GM18526 (cell line): Measurements from ENCODE around the gene MARCO.

Experiments
- POLR2A ChIP-seq: IDR thresholded peaks from 3 replicates; pipeline ENCODE4 v1.6.1; 2011; ENCODE audit not compliant: insufficient read length; ENCODE audit errors: extremely low read depth

The MARCO gene

DNA sequence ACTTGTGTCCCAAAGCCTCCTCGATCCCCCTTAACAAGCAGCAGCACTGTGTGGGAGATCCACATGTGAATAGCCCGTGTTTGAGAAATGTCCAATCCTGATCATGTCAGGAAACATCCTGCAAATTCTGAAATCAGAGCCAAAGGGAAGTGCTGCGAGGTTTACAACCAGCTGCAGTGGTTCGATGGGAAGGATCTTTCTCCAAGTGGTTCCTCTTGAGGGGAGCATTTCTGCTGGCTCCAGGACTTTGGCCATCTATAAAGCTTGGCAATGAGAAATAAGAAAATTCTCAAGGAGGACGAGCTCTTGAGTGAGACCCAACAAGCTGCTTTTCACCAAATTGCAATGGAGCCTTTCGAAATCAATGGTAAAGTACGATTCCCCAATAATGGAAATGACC, at the start of gene MARCO:
TSS of gene MARCO (plus strand) at position 164 of the 400 bp plus-strand sequence. CDS start at position 271, 107 bp downstream.
- TF ChIP-seq POLR2A, result no peak

GRCh38 chr2:118893100-118893499, 48.9 kb upstream of the MARCO start:
- TF ChIP-seq POLR2A, result no peak

DNA sequence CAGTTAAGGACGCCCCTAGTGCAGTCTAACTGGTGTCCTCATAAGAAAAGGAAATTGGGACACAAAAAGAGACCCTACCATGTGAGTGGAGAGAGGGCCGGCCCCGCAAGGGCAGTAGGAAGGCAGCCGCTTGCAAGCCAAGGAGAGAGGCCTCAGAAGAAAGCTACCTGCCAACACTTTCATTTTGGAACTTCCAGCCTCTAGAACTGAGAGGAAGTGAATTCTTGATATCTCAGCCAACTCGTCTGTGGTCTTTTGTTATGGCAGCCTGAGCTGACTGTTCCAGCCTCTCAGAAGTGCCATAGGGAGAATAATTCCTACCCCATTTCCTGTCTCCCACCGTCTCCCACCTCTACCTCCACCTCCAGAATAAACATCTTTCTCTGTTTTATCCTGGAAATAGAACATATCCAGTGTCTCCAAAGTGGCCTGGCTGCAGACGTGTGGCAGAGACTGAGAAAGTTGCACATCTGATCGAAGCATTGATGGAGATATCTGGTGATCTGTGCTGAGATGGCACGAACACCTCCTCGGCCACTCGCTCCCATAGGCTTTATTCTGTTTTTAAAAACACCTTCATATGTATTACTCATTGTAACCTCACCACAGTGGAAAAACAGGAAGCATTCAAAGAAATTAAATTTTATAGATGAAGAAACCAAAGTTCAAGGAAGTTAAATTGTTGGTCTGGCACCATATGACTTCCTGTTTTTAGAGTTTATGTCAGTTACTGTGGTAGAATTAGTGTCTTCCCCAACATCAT, 39.5 kb upstream of the MARCO start:
- TF ChIP-seq POLR2A, result no peak

DNA sequence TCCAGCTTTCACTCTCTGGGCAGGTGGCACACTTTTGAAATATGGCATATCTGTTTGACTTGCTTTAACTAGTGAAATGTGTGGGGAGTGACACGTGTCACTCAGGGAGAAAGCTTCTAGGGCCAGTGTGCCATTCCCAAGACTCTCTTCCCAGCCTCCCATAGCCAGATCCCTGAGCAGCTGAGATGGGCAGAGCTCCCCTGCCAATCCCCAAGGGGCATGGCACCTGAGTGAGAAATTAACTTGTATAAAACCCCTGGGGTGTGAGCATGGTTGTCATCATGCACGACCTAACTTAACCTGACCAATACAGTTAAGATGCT, 39.0 kb upstream of the MARCO start:
- no peak for TF ChIP-seq POLR2A

DNA sequence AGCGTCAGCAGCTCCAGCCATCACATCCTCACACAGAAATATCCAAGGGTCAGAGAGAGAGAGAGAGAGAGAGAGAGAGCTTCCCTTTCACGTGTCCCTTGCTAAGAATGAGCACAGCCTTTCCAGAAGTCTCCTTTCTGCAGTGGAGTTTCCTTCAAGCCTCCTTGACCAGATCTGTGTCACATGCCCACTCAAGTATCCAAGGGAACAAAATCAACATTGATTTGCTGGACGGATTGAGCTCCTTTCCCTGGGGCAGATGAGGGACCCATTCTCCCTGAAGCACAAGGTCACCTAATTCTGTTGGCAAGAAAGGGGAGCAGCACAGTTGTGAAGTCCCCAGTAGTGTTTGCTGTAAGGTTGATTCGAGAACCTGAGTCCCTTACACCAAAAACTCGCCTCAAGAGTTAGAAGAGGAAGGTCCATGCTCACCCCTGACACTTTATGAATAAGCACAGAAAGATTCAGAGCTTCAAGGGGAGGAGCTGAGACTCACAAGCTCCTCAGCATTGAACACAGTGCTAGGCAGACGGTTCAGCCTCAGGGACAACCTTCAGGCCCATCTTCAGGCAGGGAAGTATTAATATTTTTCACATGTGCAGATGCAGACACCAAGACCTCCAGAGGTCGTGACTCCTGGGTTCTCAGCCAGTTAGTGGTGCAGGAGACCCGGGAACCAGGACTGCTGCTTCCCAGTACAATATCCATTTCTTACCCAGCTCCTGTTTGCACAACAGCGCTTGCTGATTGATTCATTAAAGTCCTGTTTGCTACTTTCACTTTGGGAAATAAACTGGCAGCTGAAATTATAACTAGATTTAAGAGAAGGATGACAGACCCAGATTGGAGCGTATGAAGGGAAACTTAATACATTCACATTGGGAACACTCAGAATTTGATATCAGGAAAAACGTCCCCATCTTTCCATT, 38.2 kb upstream of the MARCO start:
- no peak for TF ChIP-seq POLR2A

- no peak for TF ChIP-seq POLR2A
These were observed 36.8 kb upstream of the MARCO start for GRCh38 chr2:118905206-118905605.

GRCh38 chr2:118906186-118906585, 35.8 kb upstream of the MARCO start:
- TF ChIP-seq POLR2A, result no peak

- no peak for TF ChIP-seq POLR2A
These were observed 34.2 kb upstream of the MARCO start for GRCh38 chr2:118907759-118908158.

DNA sequence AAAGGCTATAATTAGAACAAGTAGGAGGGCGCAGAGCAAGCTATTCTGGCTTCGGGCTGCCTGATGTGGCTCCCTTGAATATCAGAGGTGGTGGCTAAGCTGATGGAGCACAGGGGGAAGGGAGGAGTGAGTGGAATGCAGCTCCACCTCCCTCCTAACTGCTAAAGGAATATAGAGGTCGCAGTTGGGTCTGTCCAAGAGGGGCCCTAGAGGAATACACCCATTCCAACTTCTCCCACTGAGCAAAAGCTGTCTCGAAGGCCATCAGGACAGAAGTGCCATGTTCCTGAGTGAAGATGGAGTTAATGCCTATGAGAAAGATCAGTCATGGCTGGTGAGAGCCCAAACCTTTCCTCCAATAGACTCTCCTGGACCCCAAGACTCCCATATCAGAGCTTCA, 32.8 kb upstream of the MARCO start:
- TF ChIP-seq POLR2A, result no peak

DNA sequence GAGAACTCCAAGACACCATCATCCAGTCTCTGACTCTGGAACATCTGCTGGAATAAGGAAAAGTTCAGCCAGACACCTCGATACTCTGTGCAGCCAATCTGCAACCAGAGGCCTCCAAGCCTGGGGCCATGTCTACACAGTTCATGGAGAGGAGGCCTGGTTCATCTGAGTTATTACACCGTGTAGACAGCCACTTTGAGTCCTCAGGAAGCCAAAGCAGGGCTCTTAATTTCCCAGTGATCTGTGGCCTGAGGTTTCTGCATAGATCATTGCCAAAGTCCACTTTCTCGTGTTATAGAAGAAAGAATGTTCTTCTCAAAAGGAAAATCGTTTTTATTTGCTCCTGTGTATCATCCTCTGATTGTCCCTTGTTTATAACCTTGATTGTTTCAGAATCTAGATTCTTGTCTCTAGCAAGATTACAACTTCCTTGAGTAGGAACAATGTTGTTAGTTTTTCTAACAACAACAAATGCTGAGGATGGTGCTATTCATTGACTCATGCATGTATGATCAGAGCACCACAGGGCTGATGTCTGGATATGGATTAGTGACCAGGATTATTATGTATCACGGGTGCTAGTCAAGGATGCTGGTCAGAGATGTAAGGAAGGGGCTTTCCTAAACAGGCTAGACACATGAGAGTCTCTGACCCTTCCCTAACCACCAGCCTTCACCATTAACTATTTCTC, 30.7 kb upstream of the MARCO start:
- no peak for TF ChIP-seq POLR2A

DNA sequence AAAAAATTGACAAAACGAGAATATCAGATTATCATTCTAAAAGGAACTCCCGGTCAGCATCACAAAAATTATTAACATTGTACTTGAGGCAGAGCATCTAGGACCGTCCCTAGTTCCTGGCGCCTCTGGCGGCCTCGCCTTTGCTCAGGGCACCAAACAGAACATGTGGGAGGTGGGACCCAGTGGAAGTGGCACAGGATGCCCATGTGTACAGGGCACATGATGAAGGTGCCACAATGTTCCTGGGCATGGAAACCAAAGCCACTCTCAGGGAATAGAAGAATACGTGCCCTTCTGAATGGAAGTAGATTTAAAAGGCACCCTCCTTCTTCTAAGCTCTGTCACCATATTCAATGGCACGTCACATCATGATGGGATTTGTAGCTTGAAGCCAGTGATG, 30.1 kb upstream of the MARCO start:
- no peak for TF ChIP-seq POLR2A

DNA sequence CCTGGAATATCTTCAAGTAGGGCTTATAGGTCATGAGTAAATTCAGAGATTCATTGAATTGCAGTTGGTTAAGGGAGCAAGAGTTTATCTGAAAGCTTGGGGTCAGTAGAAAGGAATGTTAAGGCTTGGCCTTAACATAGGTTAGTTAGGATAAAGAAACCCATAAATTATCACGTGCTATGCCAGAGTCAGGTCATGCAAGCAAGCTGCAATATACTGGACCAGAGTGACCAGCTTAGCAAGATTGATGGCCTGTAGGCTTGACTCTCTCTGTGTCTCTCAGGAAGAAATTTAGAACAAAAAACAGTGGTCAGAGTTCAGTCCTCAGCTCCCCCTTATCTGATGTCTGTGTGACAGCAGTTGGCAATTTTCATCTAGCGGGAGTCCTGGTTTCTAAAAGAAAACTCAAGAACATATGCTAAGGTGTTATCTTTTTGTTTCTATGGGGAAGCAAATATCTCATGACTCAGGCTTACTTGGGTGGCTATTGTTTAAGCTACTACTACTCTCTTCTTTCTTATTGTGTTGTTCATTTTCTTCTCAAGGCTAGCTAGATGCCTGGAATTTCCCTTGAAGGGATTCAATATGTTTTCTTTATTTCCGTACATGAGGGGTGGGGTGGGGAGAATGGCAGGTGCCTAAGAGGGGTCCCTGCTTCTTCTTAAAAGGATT, 28.7 kb upstream of the MARCO start:
- no peak for TF ChIP-seq POLR2A

DNA sequence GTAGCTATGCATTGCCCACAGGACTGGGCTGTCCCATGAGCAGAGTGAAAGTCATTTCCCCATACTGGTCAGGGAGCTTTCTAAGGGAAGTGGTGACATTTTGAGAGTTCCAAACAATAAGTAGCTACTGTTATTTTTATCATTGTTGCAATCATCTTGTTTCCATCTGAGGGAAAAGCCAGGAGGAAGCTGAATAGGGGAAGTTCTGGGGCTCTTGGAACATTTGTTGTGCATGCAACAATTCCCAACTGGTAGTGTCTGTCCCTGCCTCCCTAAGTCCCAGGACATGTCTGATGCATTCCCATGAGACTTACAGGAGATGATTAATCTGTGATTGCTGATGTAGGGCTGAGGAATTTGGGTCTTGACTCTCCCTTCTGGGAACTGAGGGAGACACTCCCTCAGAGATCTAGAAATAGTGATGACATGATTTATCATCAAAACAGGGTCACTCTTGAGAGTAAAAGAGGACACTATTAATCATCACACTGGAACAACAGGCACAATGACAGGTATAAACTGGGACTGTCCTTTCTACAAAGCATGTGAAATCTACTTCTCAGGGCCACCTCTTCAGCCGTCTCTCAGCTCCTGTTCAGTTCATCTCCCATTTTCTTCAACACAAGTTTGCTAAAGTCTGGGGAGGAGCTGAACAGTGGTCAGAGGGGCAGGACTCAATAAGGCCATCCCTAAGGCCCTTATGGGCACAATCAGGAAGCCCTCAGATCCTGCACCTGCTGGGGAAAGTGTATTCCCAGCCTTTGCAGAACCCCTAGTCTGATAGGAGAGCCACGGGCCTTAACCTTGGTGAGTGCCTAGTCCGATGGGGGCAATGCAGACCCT, 28.0 kb upstream of the MARCO start:
- no peak for TF ChIP-seq POLR2A

- no peak for TF ChIP-seq POLR2A
These were observed 27.1 kb upstream of the MARCO start for GRCh38 chr2:118914721-118915453.
